GM13976 (cell line): ENCODE data around the gene ME2.

Experiments used
- DNase-seq: peaks from one replicate; pipeline ENCODE4 v3.0.0; 2012; ENCODE audit warnings: low spot score
- CTCF ChIP-seq: IDR thresholded peaks from 2 replicates; pipeline ENCODE4 v1.5.1; 2012; ENCODE audit warnings: borderline replicate concordance, mild to moderate bottlenecking; ENCODE audit not compliant: insufficient read depth; ENCODE audit errors: extremely low read depth, missing control alignments, control extremely low read depth
- in situ Hi-C: fragments of 300-500 bp; cut with MboI; formaldehyde crosslinking; loops from one replicate; pipeline ENCODE4 v1.12.0; 2022; ENCODE audit warnings: low sequenced_read_pairs, mixed read lengths, inconsistent platforms; ENCODE audit not compliant: unreplicated experiment

The ME2 gene

GRCh38 chr18:50981381-50981780 is 102.5 kb downstream of the ME2 start:
- no peak for DNase-seq
- in situ Hi-C loops = no loop called here
- no peak for TF ChIP-seq CTCF

- no peak for TF ChIP-seq CTCF
- in situ Hi-C loops = no loop called here
- DNase-seq = no peak
These were observed 103.3 kb downstream of the ME2 start for GRCh38 chr18:50982086-50982801.

- TF ChIP-seq CTCF = no peak
- in situ Hi-C loops = no loop called here
- DNase-seq = no peak
These were observed 103.9 kb downstream of the ME2 start for GRCh38 chr18:50982802-50983179.

GRCh38 chr18:50986360-50987087 is 107.6 kb downstream of the ME2 start:
- in situ Hi-C loops = no loop called here
- DNase-seq = no peak
- no peak for TF ChIP-seq CTCF

GRCh38 chr18:50987261-50987660 is 108.3 kb downstream of the ME2 start:
- DNase-seq = no peak
- in situ Hi-C loops = no loop called here
- no peak for TF ChIP-seq CTCF

- no peak for TF ChIP-seq CTCF
- DNase-seq = no peak
- in situ Hi-C loops = no loop called here
These were observed 110.8 kb downstream of the ME2 start for GRCh38 chr18:50989711-50990110.

GRCh38 chr18:50992351-50992762 is 113.4 kb downstream of the ME2 start:
- in situ Hi-C loops = no loop called here
- DNase-seq = no peak
- TF ChIP-seq CTCF = no peak
